RPMI8226 (cell line): ENCODE results near the gene PTPRN2.
"Not testable (repeated sequence)": the region's sequence is repeated elsewhere in the genome, so short reads cannot be mapped to it uniquely, and the experiment has no call there.

Experiments used
- DNase-seq: peaks from one replicate; pipeline ENCODE4 v3.0.0-alpha.2; 2015

PTPRN2 gene

DNA sequence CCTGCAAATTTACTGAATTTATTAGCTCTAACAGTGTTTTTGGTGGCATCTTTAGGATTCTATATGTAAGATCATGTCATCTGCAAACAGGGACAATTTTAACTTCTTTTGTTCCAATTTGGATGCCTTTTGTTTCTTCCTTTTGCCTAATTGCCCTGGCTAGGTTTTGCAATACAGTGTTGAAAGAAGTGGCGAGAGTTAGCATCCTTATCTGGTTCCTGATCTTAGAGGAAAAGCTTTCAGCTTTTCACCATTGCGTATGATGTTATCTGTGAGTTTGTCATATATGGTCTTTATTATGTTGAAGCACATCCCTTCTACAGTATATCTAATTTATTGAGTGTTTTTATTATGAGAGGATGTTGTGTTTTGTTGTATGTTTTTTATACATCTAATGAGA is 301.4 kb downstream of the PTPRN2 start:
- no peak for DNase-seq

DNA sequence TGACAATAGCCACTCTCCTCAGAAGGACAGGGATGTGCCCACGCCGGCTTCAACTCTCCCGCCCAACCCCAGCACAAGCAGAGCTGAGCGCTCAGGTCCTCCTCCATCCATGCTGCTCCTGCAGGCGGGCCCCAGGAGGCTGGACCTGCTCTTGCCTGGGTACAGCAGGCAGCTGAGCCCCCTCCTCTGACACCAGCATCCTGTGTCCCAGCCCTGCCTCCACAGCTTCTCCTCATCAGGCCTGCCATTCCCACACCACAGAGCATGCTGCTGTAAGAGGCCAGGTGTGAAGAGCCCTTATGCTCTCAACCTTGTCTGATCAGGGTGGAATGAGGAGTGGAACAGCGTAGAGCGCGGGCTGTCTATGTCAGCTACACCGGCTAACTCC is 302.2 kb downstream of the PTPRN2 start:
- no peak for DNase-seq

DNA sequence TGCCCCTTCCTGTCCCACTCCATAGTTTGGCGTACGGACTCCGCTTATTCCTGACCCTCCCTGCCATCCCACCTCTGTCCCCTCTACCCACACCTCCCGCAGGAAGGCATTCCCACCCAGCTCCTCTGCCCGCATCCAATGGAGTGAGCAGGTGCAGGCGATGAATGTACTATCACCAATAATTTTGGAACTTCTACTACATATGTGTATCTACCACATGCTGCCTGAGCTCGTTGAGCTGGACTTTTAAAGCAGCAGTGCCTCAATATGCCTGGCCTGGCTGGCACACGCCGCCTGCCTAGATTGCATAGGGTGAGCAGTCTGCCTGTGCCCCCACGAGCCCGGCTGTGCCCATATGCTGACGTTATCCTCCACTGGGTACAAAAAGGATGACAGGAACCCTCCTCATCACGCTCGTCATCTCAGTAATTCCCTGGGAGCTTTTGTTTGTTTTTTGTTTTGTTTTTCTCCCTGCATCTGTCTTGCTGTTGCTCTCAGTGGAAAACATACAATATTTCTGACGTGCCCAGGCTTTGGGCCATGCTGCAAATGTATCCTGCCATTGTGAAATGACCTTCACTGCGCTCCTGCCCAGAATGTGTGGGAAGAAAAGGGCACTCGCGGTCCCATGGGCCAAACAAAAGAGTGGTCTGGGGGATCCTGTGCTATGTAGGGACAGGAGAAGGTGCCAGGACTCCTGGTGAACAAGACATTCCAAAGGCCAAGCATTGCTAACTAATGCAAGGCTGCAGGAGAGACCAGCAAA is 302.8 kb downstream of the PTPRN2 start:
- DNase-seq, result no peak

- DNase-seq, result no peak
These were observed 303.5 kb downstream of the PTPRN2 start for GRCh38 chr7:158284121-158284520.

DNA sequence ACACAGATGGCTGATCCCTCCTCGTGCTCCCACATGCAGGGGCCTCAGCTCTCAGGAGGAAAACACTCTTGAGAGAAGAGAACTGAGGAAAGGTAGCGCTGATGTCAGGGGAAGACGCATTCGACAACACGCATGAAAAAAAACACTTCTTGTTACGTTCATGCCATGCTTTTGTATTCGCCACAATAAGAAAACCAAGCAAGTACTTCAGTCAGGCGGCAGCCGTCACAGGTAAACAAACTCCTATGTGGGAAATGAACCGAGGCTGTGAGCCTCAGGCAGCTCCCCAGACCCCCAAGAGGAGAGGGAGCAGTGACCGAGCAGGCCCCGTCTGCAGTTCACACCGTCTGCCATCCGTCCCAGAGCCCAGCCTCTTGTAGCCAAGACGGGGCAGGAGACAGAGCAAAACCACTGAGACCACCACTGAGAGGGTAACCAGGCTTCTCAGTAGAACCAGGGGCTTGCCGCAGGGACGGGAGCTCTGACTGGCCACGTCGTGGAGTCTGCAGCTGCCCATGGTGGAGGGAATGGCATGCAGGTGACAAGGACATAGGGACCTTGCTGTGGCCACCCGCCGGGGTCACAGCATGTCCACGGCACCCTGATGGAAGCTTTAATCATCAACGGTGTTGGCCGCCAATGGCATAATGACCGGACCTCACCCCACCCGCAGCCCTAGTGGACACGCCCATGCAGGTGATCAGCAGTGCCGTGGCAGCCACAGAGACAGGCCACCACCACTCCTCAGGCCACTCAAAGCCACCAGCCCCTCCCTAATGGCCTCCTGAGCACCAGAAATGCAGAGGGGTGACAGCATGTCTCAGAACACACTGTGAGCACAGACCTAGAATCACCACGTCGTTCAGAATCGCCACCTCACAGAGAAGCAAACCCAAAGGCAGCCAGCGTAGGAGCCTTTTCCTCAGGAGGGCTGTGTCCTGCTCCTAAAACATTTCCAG is 304.3 kb downstream of the PTPRN2 start:
- DNase-seq, result no peak

DNA sequence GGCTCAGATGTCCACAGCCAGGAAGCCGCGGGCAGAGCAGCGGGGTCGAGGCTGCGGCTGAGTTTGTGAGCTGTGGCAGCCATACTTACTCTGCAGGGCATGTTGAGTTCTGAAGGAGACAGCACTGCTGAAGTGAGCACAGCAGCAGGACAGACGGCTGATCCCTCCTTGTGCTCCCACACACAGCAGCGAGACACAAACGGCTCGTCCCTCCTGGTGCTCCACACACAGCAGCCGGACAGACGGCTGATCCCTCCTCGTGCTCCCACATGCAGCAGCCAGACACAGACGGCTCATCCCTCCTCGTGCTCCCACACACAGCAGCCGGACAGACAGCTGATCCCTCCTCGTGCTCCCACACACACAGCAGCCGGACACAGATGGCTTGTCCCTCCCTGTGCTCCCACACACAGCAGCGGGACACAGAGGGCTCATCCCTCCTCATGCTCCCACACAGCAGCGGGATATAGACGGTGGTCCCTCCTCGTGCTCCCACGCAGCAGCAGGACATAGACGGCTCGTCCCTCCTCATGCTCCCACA is 305.1 kb downstream of the PTPRN2 start:
- no peak for DNase-seq

DNA sequence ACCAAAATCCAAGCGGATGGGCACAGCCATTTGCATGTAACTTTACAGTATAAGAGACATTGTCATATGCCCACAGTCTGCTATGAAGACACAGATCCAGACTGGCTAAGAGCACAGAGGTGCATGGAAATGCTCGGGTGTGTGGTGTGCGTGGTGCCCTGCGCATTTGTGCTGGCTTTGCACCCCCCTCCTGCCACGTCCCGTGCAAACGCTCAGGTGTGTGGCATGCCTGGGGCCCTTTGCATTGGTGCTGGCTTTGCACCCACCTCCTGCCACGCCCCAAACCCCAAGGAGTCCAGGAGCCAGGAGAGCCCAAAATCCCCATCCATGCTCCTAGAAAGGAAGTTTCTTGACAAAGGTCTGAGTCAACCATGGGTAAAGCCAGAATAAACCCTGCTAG is 306.2 kb downstream of the PTPRN2 start:
- no peak for DNase-seq

- no peak for DNase-seq
These were observed 307.0 kb downstream of the PTPRN2 start for GRCh38 chr7:158280448-158281144.

DNA sequence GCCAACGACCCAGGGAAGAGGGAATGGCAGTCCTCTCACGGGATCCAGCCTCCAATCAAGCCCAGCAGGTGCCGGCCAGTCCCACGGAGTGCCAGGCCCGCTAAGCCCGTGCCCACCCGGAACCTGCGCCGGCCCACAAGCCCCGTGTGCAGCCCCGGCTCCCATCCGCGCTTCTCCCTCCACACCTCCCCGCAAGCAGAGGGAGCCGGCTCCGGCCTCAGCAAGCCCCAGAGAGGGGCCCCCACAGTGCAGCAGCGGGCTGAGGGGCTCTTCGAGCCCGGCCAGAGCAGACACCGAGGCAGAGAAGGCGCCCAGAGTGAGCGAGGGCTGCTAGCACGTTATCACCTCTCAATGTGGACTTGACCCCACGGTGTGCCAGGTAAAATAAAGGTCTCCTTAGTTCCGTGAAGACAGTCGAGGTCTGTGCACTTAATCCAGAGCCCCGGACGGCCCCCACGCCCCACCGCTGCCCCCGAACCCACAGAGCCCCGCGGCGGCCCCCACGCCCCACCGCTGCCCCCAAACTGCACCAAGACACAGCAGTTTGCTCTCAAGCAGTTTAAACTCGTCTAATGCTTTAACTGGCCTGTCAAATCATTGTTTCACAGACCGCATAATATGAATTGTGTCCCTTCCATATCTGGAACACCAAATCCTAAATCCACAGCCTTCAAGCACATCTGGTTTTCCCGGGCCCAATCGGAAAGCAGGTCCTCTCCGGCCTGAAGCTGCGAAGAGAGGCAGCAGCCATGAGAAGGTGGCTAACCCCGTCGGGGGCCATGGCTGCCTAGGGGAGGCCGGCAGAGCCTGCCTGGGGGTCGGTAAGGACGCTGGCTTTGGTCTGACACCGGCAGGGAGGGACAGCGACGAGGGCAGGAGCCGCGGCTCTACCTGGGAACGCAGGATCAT is 307.8 kb downstream of the PTPRN2 start:
- DNase-seq, result no peak

GRCh38 chr7:158278745-158279320 is 308.8 kb downstream of the PTPRN2 start:
- DNase-seq, result no peak

GRCh38 chr7:158277219-158278141 is 310.1 kb downstream of the PTPRN2 start:
- DNase-seq, result no peak

- DNase-seq, result no peak
These were observed 311.0 kb downstream of the PTPRN2 start for GRCh38 chr7:158276414-158277218.

- no peak for DNase-seq
These were observed 311.8 kb downstream of the PTPRN2 start for GRCh38 chr7:158275711-158276413.

DNA sequence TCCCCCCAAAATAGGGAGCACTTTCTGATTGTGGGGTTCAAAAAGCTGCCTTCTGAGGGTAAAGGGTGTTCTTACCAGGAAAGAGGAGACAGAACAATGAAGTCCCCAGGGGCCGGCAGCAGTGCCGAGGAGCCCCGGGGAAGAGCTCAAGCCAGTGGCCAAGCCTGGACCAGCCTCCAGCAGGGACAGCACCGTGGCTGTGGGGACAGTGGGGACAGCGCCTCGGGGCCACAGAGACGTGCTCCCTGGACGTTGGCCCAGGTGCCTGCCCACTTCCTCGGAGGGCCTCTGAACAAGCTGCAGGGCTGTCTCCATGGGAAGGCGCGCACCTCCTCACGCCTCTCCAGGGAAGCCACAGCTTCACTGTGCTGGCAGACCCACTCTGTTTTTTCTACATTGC is 312.6 kb downstream of the PTPRN2 start:
- DNase-seq, result no peak

- DNase-seq, result no peak
These were observed 313.2 kb downstream of the PTPRN2 start for GRCh38 chr7:158274404-158274811.

- DNase-seq, result not testable (repeated sequence)
These were observed 313.8 kb downstream of the PTPRN2 start for GRCh38 chr7:158273756-158274342.

GRCh38 chr7:158273138-158273651 is 314.4 kb downstream of the PTPRN2 start:
- DNase-seq, result no peak

- no peak for DNase-seq
These were observed 315.0 kb downstream of the PTPRN2 start for GRCh38 chr7:158272509-158273137.
